Measurements from ENCODE around the gene CADPS. TPM values are rescaled to one million over a fixed set of nuclear protein-coding genes. Genes with fewer than 3 reads are reported as not detected.

Gene CADPS
- total and polyA plus RNA-seq, 5 experiments from 2014 or later, result not detected

DNA sequence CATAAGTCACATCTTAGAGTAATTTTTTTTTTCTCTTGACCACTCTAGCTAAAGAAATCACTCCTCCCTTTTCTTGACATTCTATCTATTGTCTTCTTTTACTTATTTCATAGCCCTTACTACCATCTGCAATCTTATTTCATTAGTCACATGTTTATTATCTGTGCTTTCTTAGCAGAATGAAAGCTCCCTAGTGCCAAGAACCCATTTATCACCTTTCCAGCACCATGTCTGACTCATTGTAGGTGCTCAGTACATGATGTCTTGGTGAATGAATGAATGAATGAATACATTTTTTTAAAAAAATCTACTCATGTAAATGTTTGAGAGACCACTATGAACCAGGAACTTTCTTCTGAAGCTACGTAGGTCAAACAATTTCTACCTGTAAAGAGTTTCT, 157.2 kb downstream of the CADPS start:
- DNase-seq (no peak), ATAC-seq (no peak)
- Mint-ChIP-seq H3K27ac (no peak overlapping the region), H3K4me3 (no peak overlapping the region), H3K36me3 (no peaks in the 10 kb centered on the region), H3K9me3 (peaks cover 0 to 15% (median 0%) of the 10 kb centered on the region in 9 donors), H3K4me1 (no peaks in the 10 kb centered on the region), H3K27me3 (peaks cover 0 to 12% (median 5%) of the 10 kb centered on the region in 5 donors)
- POLR2A ChIA-PET, result no interaction called here

GRCh38 chr3:62712746-62713145, 162.5 kb downstream of the CADPS start:
- Mint-ChIP-seq H3K36me3 (no peaks in the 10 kb centered on the region), H3K4me1 (no peaks in the 10 kb centered on the region), H3K27ac (no peak overlapping the region), H3K9me3 (peaks cover 0 to 12% (median 0%) of the 10 kb centered on the region in 9 donors), H3K4me3 (no peak overlapping the region), H3K27me3 (peaks cover 0 to 10% (median 5%) of the 10 kb centered on the region in 5 donors)
- no peak for DNase-seq
- no peak for ATAC-seq
- POLR2A ChIA-PET, result no interaction called here

GRCh38 chr3:62710751-62711150, 164.5 kb downstream of the CADPS start:
- H3K4me1 Mint-ChIP-seq, result no peaks in the 10 kb centered on the region
- no peak for ATAC-seq
- no peak overlapping the region for H3K4me3 Mint-ChIP-seq
- H3K9me3 Mint-ChIP-seq, result peaks cover 0 to 2% (median 0%) of the 10 kb centered on the region in 9 donors
- peaks cover 0 to 10% (median 3%) of the 10 kb centered on the region in 5 donors for H3K27me3 Mint-ChIP-seq
- no peak overlapping the region for H3K27ac Mint-ChIP-seq
- DNase-seq, result no peak
- H3K36me3 Mint-ChIP-seq, result no peaks in the 10 kb centered on the region
- POLR2A ChIA-PET, result no interaction called here

DNA sequence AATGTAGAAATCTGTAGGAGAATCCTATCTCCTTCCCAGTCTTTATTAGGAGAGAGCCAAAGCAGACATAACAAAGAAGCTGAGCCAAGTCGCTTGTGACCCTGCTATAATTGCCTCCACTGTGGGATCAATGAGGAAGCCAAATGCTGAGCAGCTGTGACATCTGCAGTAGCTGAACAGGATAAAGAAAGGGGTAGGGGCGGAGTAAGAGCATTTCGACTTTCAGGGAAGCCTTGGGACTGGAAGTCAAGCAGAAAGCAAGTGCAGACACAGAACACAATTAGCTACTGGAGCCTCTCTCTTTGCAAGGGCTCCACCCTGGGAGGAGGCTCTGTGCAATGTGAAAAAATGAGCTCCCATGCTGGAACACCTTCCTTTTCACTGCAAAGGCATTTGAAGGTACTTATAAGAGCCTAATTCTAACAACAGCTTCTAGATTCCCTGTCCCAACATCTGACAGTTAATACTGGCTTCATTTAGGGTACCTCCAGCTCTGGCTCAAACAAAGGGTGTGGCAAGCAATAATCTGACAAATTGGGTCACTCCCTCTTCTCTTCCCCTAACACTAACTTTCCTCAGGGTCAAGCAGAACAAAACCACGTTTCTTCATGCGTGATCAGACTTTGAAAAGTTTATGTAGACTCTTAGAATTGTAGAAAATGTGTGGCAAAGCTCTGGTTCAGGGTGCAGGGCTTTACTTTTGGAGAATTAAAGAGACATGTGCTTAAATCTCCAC, 166.4 kb downstream of the CADPS start:
- DNase-seq, result no peak
- Mint-ChIP-seq H3K4me3 (no peak overlapping the region), H3K27ac (no peak overlapping the region), H3K27me3 (peaks cover 0 to 20% (median 7%) of the 10 kb centered on the region in 5 donors), H3K9me3 (peaks cover 0 to 4% (median 0%) of the 10 kb centered on the region in 9 donors), H3K36me3 (no peaks in the 10 kb centered on the region), H3K4me1 (no peaks in the 10 kb centered on the region)
- no peak for ATAC-seq
- POLR2A ChIA-PET, result no interaction called here

- Mint-ChIP-seq H3K4me1 (no peaks in the 10 kb centered on the region), H3K27ac (no peak overlapping the region), H3K36me3 (no peaks in the 10 kb centered on the region), H3K9me3 (peaks cover 0 to 4% (median 0%) of the 10 kb centered on the region in 9 donors), H3K4me3 (no peak overlapping the region), H3K27me3 (peaks cover 0 to 47% (median 5%) of the 10 kb centered on the region in 5 donors)
- DNase-seq (no peak), ATAC-seq (no peak)
- POLR2A ChIA-PET, result interaction anchor here (0.6 kb wide), 1 partner anchor 778 kb away, joined by 3 read pairs; no protein-coding TSS in a partner anchor
Observed at GRCh38 chr3:62705721-62706120, 169.5 kb downstream of the CADPS start.

- Mint-ChIP-seq H3K4me3 (no peak overlapping the region), H3K36me3 (no peaks in the 10 kb centered on the region), H3K27me3 (peaks cover 0 to 43% (median 3%) of the 10 kb centered on the region in 5 donors), H3K4me1 (no peaks in the 10 kb centered on the region), H3K9me3 (peaks cover 0 to 7% (median 0%) of the 10 kb centered on the region in 9 donors), H3K27ac (no peak overlapping the region)
- ATAC-seq (no peak), DNase-seq (no peak)
- POLR2A ChIA-PET, result no interaction called here
Observed at GRCh38 chr3:62703451-62704167, 171.6 kb downstream of the CADPS start.

DNA sequence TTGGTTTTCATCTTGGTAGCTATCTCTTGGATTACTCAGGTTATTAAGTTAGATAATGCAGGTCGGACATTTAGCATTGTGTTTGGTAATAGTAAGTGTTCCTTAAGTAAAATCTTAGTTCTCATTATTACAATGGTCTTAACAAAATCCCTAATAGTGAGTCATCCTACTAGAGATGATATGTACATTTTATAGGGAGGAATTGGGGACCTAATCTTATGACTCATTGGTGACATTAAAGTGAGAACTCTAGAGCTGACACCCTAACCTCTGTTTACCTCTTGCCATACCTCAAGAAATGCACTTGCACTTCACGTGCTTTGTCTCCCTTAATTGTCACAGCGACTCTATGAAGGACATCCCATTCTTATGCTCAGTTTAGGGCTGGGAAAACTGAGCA, 174.9 kb downstream of the CADPS start:
- H3K36me3 Mint-ChIP-seq, result no peaks in the 10 kb centered on the region
- DNase-seq (no peak), ATAC-seq (no peak)
- POLR2A ChIA-PET, result no interaction called here
- H3K4me1 Mint-ChIP-seq, result no peaks in the 10 kb centered on the region
- H3K9me3 Mint-ChIP-seq, result peaks cover 0 to 7% (median 0%) of the 10 kb centered on the region in 9 donors
- H3K27ac Mint-ChIP-seq, result no peak overlapping the region
- no peak overlapping the region for H3K4me3 Mint-ChIP-seq
- H3K27me3 Mint-ChIP-seq, result peaks cover 0 to 34% (median 7%) of the 10 kb centered on the region in 5 donors

GRCh38 chr3:62699728-62700127, 175.5 kb downstream of the CADPS start:
- H3K36me3 Mint-ChIP-seq, result no peaks in the 10 kb centered on the region
- H3K4me3 Mint-ChIP-seq, result no peak overlapping the region
- H3K9me3 Mint-ChIP-seq, result peaks cover 0 to 7% (median 0%) of the 10 kb centered on the region in 9 donors
- DNase-seq (no peak), ATAC-seq (no peak)
- H3K4me1 Mint-ChIP-seq, result no peaks in the 10 kb centered on the region
- POLR2A ChIA-PET, result no interaction called here
- peaks cover 0 to 28% (median 7%) of the 10 kb centered on the region in 5 donors for H3K27me3 Mint-ChIP-seq
- H3K27ac Mint-ChIP-seq, result no peak overlapping the region

DNA sequence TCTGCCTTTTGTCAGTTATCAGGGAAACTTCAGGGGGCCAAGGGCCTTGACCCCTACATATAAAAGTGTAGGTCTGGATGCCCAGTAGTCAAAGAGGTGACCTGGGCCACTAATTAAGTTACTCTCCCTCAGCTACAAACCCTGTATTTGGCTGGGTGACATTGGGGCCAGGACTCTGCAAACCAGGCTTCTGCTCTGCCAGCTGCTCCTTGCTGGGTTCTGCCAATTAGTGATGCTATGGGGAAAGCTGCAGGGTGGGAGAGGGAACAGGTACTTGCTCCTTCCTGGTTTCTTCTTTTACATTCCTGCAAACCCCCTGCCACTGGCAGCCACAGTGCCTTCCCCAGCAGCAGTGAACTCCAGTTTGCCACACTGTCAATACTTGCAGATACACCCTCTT, 179.2 kb downstream of the CADPS start:
- Mint-ChIP-seq H3K9me3 (peaks cover 0 to 5% (median 0%) of the 10 kb centered on the region in 9 donors), H3K27ac (no peak overlapping the region), H3K4me3 (no peak overlapping the region), H3K36me3 (no peaks in the 10 kb centered on the region), H3K4me1 (no peaks in the 10 kb centered on the region), H3K27me3 (peaks cover 0 to 8% (median 0%) of the 10 kb centered on the region in 5 donors)
- POLR2A ChIA-PET, result no interaction called here
- ATAC-seq (no peak), DNase-seq (no peak)

DNA sequence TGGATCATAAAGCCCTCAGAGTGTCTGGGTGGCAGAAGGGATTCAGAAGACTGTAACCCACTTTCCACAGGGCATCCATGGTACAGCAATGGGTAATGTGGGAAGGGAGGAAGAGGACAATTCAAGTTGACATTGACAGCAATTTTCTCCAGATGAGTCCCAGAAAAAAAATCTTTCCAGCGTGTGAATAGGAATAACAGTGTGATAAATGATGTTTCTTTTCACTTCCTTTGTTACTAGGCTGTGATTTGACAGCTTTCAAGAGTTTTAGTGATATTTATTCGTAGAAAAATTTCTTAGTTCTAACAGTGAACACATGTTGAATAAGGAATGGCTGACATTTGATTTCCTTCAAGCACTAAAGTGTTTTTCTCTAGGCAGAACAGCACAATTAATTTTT, 186.4 kb downstream of the CADPS start:
- DNase-seq (no peak), ATAC-seq (no peak)
- H3K27me3 Mint-ChIP-seq, result peaks cover 0 to 1% (median 0%) of the 10 kb centered on the region in 5 donors
- H3K4me3 Mint-ChIP-seq, result no peak overlapping the region
- POLR2A ChIA-PET, result no interaction called here
- H3K9me3 Mint-ChIP-seq, result peaks cover 0 to 2% (median 0%) of the 10 kb centered on the region in 9 donors
- peak overlapping the region in 1 of 10 donors; percentile 41 for H3K27ac Mint-ChIP-seq
- H3K4me1 Mint-ChIP-seq, result no peaks in the 10 kb centered on the region
- H3K36me3 Mint-ChIP-seq, result no peaks in the 10 kb centered on the region

DNA sequence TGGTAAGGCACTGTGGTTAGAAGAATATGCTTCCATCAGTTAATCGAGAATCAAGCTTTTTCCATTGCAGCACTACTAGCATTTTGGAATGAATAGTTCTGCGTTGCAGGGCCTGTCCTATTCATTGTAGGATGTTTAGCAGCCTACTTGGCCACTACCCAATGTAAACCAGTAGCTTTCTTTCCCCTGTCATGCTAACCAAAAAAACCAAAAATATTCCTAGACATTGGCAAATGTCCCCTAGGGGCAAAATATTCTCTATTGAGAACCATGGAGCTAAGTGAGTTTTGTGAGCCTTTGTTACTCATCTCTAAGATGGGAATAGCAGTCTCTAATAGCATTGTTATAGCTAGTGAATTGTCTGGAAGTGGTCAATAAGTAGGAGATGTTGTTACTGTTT, 187.2 kb downstream of the CADPS start:
- POLR2A ChIA-PET, result no interaction called here
- no peaks in the 10 kb centered on the region for H3K4me1 Mint-ChIP-seq
- ATAC-seq, result no peak
- DNase-seq, result no peak
- H3K9me3 Mint-ChIP-seq, result peaks cover 0 to 2% (median 0%) of the 10 kb centered on the region in 9 donors
- peaks cover 0 to 1% (median under 1%) of the 10 kb centered on the region in 5 donors for H3K27me3 Mint-ChIP-seq
- H3K27ac Mint-ChIP-seq, result no peak overlapping the region
- no peak overlapping the region for H3K4me3 Mint-ChIP-seq
- H3K36me3 Mint-ChIP-seq, result no peaks in the 10 kb centered on the region

DNA sequence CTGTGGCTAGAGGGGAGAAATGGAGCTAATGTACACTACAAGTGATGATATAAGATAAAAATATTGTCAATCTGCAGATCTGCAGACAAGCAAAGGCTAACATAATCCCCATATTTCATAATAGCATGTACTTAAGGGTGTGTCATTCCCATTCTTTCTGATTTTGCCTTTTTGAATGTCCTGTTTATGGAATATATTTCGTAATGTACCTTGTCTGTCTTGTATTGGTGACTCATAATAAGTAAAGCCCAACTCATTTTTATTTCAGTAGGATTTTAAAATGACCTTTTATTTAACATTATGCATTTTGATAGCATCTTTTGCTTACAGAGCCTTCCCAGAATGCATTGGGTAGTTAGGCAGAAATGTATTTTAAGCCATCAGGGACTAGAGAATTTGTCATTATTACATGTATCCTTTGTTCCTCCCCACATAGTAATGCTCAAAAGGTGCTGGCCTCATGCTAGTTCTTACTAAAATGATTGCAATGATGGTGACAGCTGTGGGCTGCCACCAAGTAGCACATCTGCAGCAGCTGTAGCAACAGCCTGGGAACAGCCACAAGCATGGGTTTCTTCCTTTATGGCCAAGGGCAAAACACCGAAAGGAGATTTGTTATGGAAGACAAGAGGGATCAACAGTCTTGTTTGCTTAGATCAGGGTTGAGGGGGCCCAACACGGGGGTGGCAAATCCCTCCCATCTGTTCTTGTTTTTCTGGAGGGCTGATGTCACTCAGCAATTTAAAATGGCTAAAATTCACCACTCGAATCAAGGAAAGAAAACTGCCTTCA, 188.5 kb downstream of the CADPS start:
- Mint-ChIP-seq H3K4me3 (no peak overlapping the region), H3K27me3 (peaks cover 0 to 7% (median 1%) of the 10 kb centered on the region in 5 donors), H3K36me3 (no peaks in the 10 kb centered on the region), H3K4me1 (no peaks in the 10 kb centered on the region), H3K9me3 (peaks cover 0 to 9% (median 0%) of the 10 kb centered on the region in 9 donors), H3K27ac (no peak overlapping the region)
- POLR2A ChIA-PET, result no interaction called here
- DNase-seq (no peak), ATAC-seq (no peak)

DNA sequence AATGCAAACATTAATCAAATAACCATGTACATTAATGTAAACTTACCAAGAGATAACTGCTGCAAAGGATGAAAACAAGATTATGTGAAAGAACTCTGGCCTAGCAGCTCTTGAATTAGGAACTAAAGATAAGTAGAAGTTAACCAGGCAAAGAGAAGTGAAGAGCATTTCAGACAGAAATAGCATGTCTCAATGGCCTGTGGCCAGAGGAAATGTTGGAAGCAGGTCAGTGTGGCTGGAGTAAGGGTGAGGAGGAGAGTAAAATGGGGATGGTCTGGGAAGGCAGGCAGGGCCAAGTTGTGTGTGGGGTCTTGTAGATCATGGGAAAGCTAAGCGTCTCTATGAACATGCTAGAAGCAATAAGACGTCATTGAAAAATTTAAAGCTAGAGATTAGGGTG, 192.4 kb downstream of the CADPS start:
- Mint-ChIP-seq H3K27me3 (peaks cover 1 to 15% (median 4%) of the 10 kb centered on the region in 5 donors), H3K36me3 (no peaks in the 10 kb centered on the region), H3K9me3 (peaks cover 0 to 9% (median 0%) of the 10 kb centered on the region in 9 donors), H3K4me3 (no peak overlapping the region), H3K4me1 (no peaks in the 10 kb centered on the region), H3K27ac (no peak overlapping the region)
- POLR2A ChIA-PET, result no interaction called here
- no peak for ATAC-seq
- DNase-seq, result no peak

All from naive thymus-derived CD8-positive, alpha-beta T cell (primary cell).